GM12801 (cell line): ENCODE results near the gene ATP8A1.

Experiments used
- CTCF ChIP-seq: IDR thresholded peaks from one replicate; pipeline ENCODE4 v1.5.1; 2011; ENCODE audit warnings: control low read depth; ENCODE audit not compliant: insufficient read length; ENCODE audit errors: extremely low read depth

ATP8A1 gene

GRCh38 chr4:42541647-42542046 lies 115.3 kb downstream of the ATP8A1 start:
- TF ChIP-seq CTCF, result no peak

- no peak for TF ChIP-seq CTCF
Observed at GRCh38 chr4:42533042-42533441, 123.9 kb downstream of the ATP8A1 start.

- no peak for TF ChIP-seq CTCF
Observed at GRCh38 chr4:42531341-42532030, 125.4 kb downstream of the ATP8A1 start.

- TF ChIP-seq CTCF, result no peak
Observed at GRCh38 chr4:42523066-42523718, 133.7 kb downstream of the ATP8A1 start.

- TF ChIP-seq CTCF, result no peak
Observed at GRCh38 chr4:42519803-42520417, 137.0 kb downstream of the ATP8A1 start.

GRCh38 chr4:42515156-42515884 lies 141.6 kb downstream of the ATP8A1 start:
- no peak for TF ChIP-seq CTCF
